GM12874 (cell line): Measurements from ENCODE around the gene ZNF555.

Experiments used
- CTCF ChIP-seq: IDR thresholded peaks from 2 replicates; pipeline ENCODE4 v1.5.1; 2011; ENCODE audit warnings: low read depth, mild to moderate bottlenecking, control low read depth, low read length, moderate library complexity; ENCODE audit not compliant: insufficient read depth

Gene ZNF555

GRCh38 chr19:2858864-2859263 lies 17.6 kb downstream of the ZNF555 start:
- TF ChIP-seq CTCF, result no peak

- no peak for TF ChIP-seq CTCF
Measured at GRCh38 chr19:2863816-2864215, 22.5 kb downstream of the ZNF555 start.

GRCh38 chr19:2865334-2866100 lies 24.2 kb downstream of the ZNF555 start:
- no peak for TF ChIP-seq CTCF

- TF ChIP-seq CTCF, result no peak
Measured at GRCh38 chr19:2866495-2867024, 25.3 kb downstream of the ZNF555 start.

- no peak for TF ChIP-seq CTCF
Measured at GRCh38 chr19:2867025-2867991, 26.0 kb downstream of the ZNF555 start, which contains the start of gene ZNF556. Gene ZNF556 (plus strand): TSS chr19:2867335. CDS start chr19:2867422, 87 bp downstream.

DNA sequence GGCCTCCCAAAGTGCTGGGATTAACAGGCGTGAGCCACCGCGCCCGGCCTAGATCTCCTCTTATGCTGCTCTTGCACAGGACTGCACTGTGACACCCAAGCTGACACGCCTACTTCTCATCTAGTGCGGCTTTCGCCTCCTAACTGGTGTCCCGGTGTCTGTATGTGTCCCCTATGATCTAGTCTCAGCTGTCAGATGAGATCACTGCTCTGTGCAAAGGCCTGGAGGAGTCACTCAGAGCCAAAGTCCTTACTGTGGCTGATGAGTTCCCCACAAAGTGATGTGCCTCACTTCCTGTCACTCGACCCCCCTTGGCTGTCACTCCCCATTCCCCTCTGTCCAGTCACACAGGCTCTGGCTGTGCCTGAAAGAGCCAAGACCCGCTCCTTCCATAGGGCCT lies 28.3 kb downstream of the ZNF555 start:
- TF ChIP-seq CTCF, result no peak
